IMR-90 (cell line): ENCODE measurements around the gene FGGY. TPM values are rescaled to one million over a fixed set of nuclear protein-coding genes. Genes with fewer than 3 reads are reported as not detected.

Experiments
- ATAC-seq: fragments of 200-7000 bp; cut with Tn5 transposase; 2 replicates; pipeline ENCODE4 v1.9.1; 2020; ENCODE audit warnings: low read depth, mild to moderate bottlenecking, moderate library complexity
- BruUV-seq: library from RNA; stranded (reverse); fragments of 400-500 nt; replicated peaks from 2 replicates; lab custom pipeline; 2021; lab: Mats Ljungman, UMichigan
- CTCF ChIA-PET: fragments of 300-600 bp; formaldehyde crosslinking; extraction: SDS; loops from one replicate; lab custom pipeline; 2021; ENCODE audit warnings: antibody characterized with exemption; lab: Yijun Ruan, JAX
- POLR2A ChIA-PET: fragments of 300-600 bp; sonication (Branson Sonifier 250); formaldehyde crosslinking; loops from one replicate; lab custom pipeline; 2022; ENCODE audit warnings: antibody characterized with exemption; ENCODE audit not compliant: unreplicated experiment; lab: Charles Lee
- DNase-seq: peaks from one replicate; pipeline ENCODE4 v3.0.0; 2013
- H2AFZ ChIP-seq: replicated peaks from 2 replicates; pipeline ENCODE3; 2013; ENCODE audit warnings: low read length, mild to moderate bottlenecking; ENCODE audit not compliant: poor library complexity
- H2AK5ac ChIP-seq: 2 replicates; pipeline ENCODE4 v1.6.1; 2013; ENCODE audit warnings: low read depth, low read length, inconsistent platforms
- H2AK9ac ChIP-seq: replicated peaks from 2 replicates; pipeline ENCODE3; 2013; ENCODE audit warnings: mild to moderate bottlenecking, low read depth, low read length, moderate library complexity; ENCODE audit not compliant: poor library complexity
- H2BK120ac ChIP-seq: 2 replicates; pipeline ENCODE4 v1.6.1; 2013; ENCODE audit warnings: low read depth, low read length, inconsistent platforms
- H2BK15ac ChIP-seq: 3 replicates; pipeline ENCODE4 v1.6.1; 2013; ENCODE audit warnings: low read depth, low read length, inconsistent platforms
- H2BK20ac ChIP-seq: 2 replicates; pipeline ENCODE4 v1.6.1; 2013; ENCODE audit warnings: low read depth, mild to moderate bottlenecking, inconsistent platforms, low read length, moderate library complexity
- H2BK5ac ChIP-seq: 2 replicates; pipeline ENCODE4 v1.6.1; 2013; ENCODE audit warnings: mild to moderate bottlenecking, low read depth, low read length, inconsistent platforms; ENCODE audit not compliant: poor library complexity, severe bottlenecking
- H3K14ac ChIP-seq: replicated peaks from 2 replicates; pipeline ENCODE4 v1.6.1; 2013; ENCODE audit warnings: low read depth, low read length, inconsistent platforms
- H3K18ac ChIP-seq: 2 replicates; pipeline ENCODE4 v1.6.1; 2013; ENCODE audit warnings: low read depth, low read length, control low read depth
- H3K23ac ChIP-seq: 2 replicates; pipeline ENCODE4 v1.6.1; 2013; ENCODE audit warnings: low read depth, low read length, inconsistent platforms
- H3K27ac ChIP-seq: 2 replicates; pipeline ENCODE4 v1.5.1; 2013; ENCODE audit warnings: mild to moderate bottlenecking, control low read depth, low read length; ENCODE audit not compliant: insufficient read depth
- H3K27me3 ChIP-seq: 2 replicates; pipeline ENCODE4 v1.6.1; 2013; ENCODE audit warnings: low read length; ENCODE audit not compliant: control insufficient read depth, insufficient read depth
- H3K36me3 ChIP-seq: 2 replicates; pipeline ENCODE4 v1.6.1; 2013; ENCODE audit warnings: low read length, mixed read lengths; ENCODE audit not compliant: control insufficient read depth, insufficient read depth
- H3K4ac ChIP-seq: 2 replicates; pipeline ENCODE4 v1.6.1; 2013; ENCODE audit warnings: low read depth, low read length, inconsistent platforms
- H3K4me1 ChIP-seq: 2 replicates; pipeline ENCODE4 v1.6.1; 2013; ENCODE audit warnings: low read length, mixed read lengths; ENCODE audit not compliant: control insufficient read depth, insufficient read depth
- H3K4me2 ChIP-seq: 2 replicates; pipeline ENCODE4 v1.6.1; 2013; ENCODE audit warnings: low read depth, mild to moderate bottlenecking, control low read depth, low read length, moderate library complexity
- H3K4me3 ChIP-seq: 2 replicates; pipeline ENCODE4 v1.5.1; 2013; ENCODE audit warnings: low read depth, mild to moderate bottlenecking, control low read depth, low read length, moderate library complexity; ENCODE audit not compliant: insufficient read depth
- H3K56ac ChIP-seq: 2 replicates; pipeline ENCODE4 v1.6.1; 2013; ENCODE audit warnings: low read length, inconsistent platforms; ENCODE audit not compliant: insufficient read depth; ENCODE audit errors: extremely low read depth
- H3K79me1 ChIP-seq, 2 experiments: 2 replicates each; pipeline ENCODE4 v1.6.1; 2013; ENCODE audit warnings: low read length in 2 of 2, inconsistent platforms in 1 of 2, low read depth in 1 of 2
- H3K9ac ChIP-seq: 2 replicates; pipeline ENCODE4 v1.6.1; 2013; ENCODE audit warnings: low read depth, low read length, control low read depth
- H3K9me1 ChIP-seq: 2 replicates; pipeline ENCODE4 v1.6.1; 2013; ENCODE audit warnings: low read length, inconsistent platforms; ENCODE audit not compliant: insufficient read depth
- H3K9me3 ChIP-seq: 2 replicates; pipeline ENCODE4 v1.6.1; 2013; ENCODE audit warnings: low read length; ENCODE audit not compliant: control insufficient read depth, insufficient read depth
- H4K20me1 ChIP-seq: 2 replicates; pipeline ENCODE4 v1.6.1; 2013; ENCODE audit warnings: low read length, inconsistent platforms; ENCODE audit not compliant: insufficient read depth
- H4K5ac ChIP-seq: 2 replicates; pipeline ENCODE4 v1.6.1; 2013; ENCODE audit warnings: mild to moderate bottlenecking, low read depth, low read length, control low read depth
- H4K8ac ChIP-seq, 2 experiments: 2 replicates each; pipeline ENCODE4 v1.6.1; 2013; ENCODE audit warnings: low read depth in 2 of 2, low read length in 2 of 2, control low read depth in 1 of 2, inconsistent platforms in 1 of 2
- H4K91ac ChIP-seq: 2 replicates; pipeline ENCODE4 v1.6.1; 2013; ENCODE audit warnings: low read depth, low read length, inconsistent platforms; ENCODE audit not compliant: insufficient read depth
- BHLHE40 ChIP-seq: fragments of 150-350 bp; IDR thresholded peaks from 2 replicates; pipeline ENCODE4 v1.6.1; 2016; ENCODE audit warnings: mild to moderate bottlenecking, low read depth, low read length
- CEBPB ChIP-seq: IDR thresholded peaks from 2 replicates; pipeline ENCODE4 v1.6.1; 2012; ENCODE audit warnings: low read depth, low read length, improper control_type of control experiment
- CHD1 ChIP-seq: IDR thresholded peaks from 2 replicates; pipeline ENCODE4 v1.6.1; 2012; ENCODE audit warnings: low read depth, low read length, improper control_type of control experiment
- FOS ChIP-seq: fragments of 150-350 bp; IDR thresholded peaks from 2 replicates; pipeline ENCODE4 v1.6.1; 2016; ENCODE audit warnings: low read depth, low read length
- MAFK ChIP-seq: IDR thresholded peaks from 2 replicates; pipeline ENCODE4 v1.6.1; 2012; ENCODE audit warnings: low read depth, low read length, improper control_type of control experiment
- MAZ ChIP-seq: IDR thresholded peaks from 2 replicates; pipeline ENCODE4 v1.6.1; 2012; ENCODE audit warnings: low read depth, mild to moderate bottlenecking, low read length, improper control_type of control experiment, moderate library complexity, borderline replicate concordance
- MXI1 ChIP-seq: IDR thresholded peaks from 2 replicates; pipeline ENCODE4 v1.6.1; 2012; ENCODE audit warnings: low read depth, mild to moderate bottlenecking, low read length, moderate library complexity, borderline replicate concordance
- NFE2L2 ChIP-seq: fragments of 150-350 bp; IDR thresholded peaks from 2 replicates; pipeline ENCODE4 v1.6.1; 2016; ENCODE audit warnings: low read depth, mild to moderate bottlenecking, low read length
- POLR2A ChIP-seq: IDR thresholded peaks from 2 replicates; pipeline ENCODE4 v1.6.1; 2012; ENCODE audit warnings: mild to moderate bottlenecking, low read depth, low read length
- RAD21 ChIP-seq: IDR thresholded peaks from 2 replicates; pipeline ENCODE4 v1.6.1; 2012; ENCODE audit warnings: low read length, improper control_type of control experiment
- RCOR1 ChIP-seq: IDR thresholded peaks from 2 replicates; pipeline ENCODE4 v1.6.1; 2012; ENCODE audit warnings: mild to moderate bottlenecking, low read length, improper control_type of control experiment; ENCODE audit not compliant: insufficient replicate concordance
- RFX5 ChIP-seq: IDR thresholded peaks from 2 replicates; pipeline ENCODE4 v1.8.0; 2012; ENCODE audit warnings: low read depth, mild to moderate bottlenecking, low read length, moderate library complexity
- SMC3 ChIP-seq: fragments of 150-350 bp; IDR thresholded peaks from 2 replicates; pipeline ENCODE4 v1.6.1; 2016; ENCODE audit warnings: low read depth, mild to moderate bottlenecking, antibody characterized with exemption, low read length, moderate library complexity
- dilution Hi-C: fragments of 300-500 bp; cut with HindIII; formaldehyde crosslinking; loops from one replicate; pipeline ENCODE4 v1.14.3; 2018; ENCODE audit warnings: low sequenced_read_pairs; ENCODE audit not compliant: unreplicated experiment
- in situ Hi-C: fragments of 300-500 bp; cut with MboI; formaldehyde crosslinking; loops from 3 replicates; pipeline ENCODE4 v1.14.3; 2019; ENCODE audit warnings: low sequenced_read_pairs, inconsistent platforms, mixed read lengths
- intact Hi-C: fragments of 100-400 bp; cut with micrococcal nuclease; formaldehyde crosslinking; loops from 2 replicates; pipeline ENCODE4 v1.10.0; 2022
- polyA plus RNA-seq, 3 experiments: library from polyadenylated mRNA; depleted of rRNA; stranded (reverse); fragments of >200 nt; gene quantifications; 2 replicates each; pipeline ENCODE4 v1.2.3, GENCODE V29; 2012; ENCODE audit warnings: low replicate concordance in 1 of 3
- total RNA-seq: library from RNA; depleted of rRNA; stranded (reverse); fragments of >200 nt; gene quantifications from 2 replicates; pipeline ENCODE4 v1.2.3, GENCODE V29; 2012
- TF ChIP-seq, protein P1 (sequence below): fragments of 150-350 bp; IDR thresholded peaks from 2 replicates; pipeline ENCODE4 v1.6.1; 2017; ENCODE audit warnings: mild to moderate bottlenecking, antibody characterized with exemption, low read length, low read depth
- TF ChIP-seq, protein P2 (sequence below): fragments of 150-350 bp; IDR thresholded peaks from 2 replicates; pipeline ENCODE4 v1.6.1; 2016; ENCODE audit warnings: low read depth, mild to moderate bottlenecking, low read length, moderate library complexity, borderline replicate concordance
- TF ChIP-seq, protein P3 (sequence below): conservative IDR thresholded peaks from 2 replicates; pipeline ENCODE4 v1.5.1; 2012; ENCODE audit warnings: mild to moderate bottlenecking, low read depth, low read length, improper control_type of control experiment

FGGY gene
- total and polyA plus RNA-seq, 2 of the 4 experiments (the other 2 are of a cell fraction) = 5.6 to 14.0 TPM

DNA sequence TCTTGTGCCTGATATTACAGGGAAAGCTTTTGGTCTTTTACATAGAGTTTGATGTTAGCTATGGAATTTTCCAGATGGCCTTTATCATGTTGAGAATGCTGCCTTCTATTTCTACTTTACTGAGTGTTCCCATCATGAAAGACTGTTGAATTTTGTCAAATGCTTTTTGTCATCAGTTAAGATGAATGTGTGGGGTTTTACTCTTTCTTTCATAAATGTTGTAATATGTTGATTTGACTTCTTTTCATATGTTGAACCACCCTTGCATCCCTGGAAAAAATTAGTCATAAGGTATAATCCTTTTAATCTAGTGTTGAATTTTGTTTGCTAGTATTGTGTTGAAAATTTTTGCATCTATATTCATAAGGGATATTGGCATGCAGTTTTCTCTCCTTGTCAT, 501.7 kb downstream of the FGGY start:
- no peak overlapping the region for H3K56ac ChIP-seq
- intact Hi-C loops (no loop called here), dilution Hi-C loops (no loop called here), in situ Hi-C loops (no loop called here)
- H3K9me3 ChIP-seq = no peaks in the 10 kb centered on the region
- H3K9me1 ChIP-seq = no peaks in the 10 kb centered on the region
- H4K5ac ChIP-seq = no peak overlapping the region
- H3K18ac ChIP-seq = no peak overlapping the region
- no peaks in the 10 kb centered on the region for H3K4me1 ChIP-seq
- H2AK9ac ChIP-seq = no peak overlapping the region
- no peak overlapping the region for H2BK5ac ChIP-seq
- H3K23ac ChIP-seq = no peak overlapping the region
- H2AK5ac ChIP-seq = no peak overlapping the region
- H2BK15ac ChIP-seq = no peak overlapping the region
- no peaks in the 10 kb centered on the region for H3K27me3 ChIP-seq
- H4K91ac ChIP-seq = no peak overlapping the region
- no peaks in the 10 kb centered on the region for H3K36me3 ChIP-seq
- no peak overlapping the region for H3K9ac ChIP-seq
- BruUV-seq = no TSS peak
- H2AFZ ChIP-seq = no peak overlapping the region
- no peak overlapping the region for H3K4me3 ChIP-seq
- H4K20me1 ChIP-seq = no peaks in the 10 kb centered on the region
- no peak overlapping the region for H4K8ac ChIP-seq
- no peak overlapping the region for H3K27ac ChIP-seq
- no peak for TF ChIP-seq RAD21
- TF ChIP-seq RCOR1 = no peak
- no peak for TF ChIP-seq CEBPB
- TF ChIP-seq FOS = no peak
- no peak for TF ChIP-seq MAFK
- TF ChIP-seq MXI1 = no peak
- TF ChIP-seq, protein P1, sequence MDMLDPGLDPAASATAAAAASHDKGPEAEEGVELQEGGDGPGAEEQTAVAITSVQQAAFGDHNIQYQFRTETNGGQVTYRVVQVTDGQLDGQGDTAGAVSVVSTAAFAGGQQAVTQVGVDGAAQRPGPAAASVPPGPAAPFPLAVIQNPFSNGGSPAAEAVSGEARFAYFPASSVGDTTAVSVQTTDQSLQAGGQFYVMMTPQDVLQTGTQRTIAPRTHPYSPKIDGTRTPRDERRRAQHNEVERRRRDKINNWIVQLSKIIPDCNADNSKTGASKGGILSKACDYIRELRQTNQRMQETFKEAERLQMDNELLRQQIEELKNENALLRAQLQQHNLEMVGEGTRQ = no peak
- TF ChIP-seq SMC3 = no peak
- no peak for TF ChIP-seq NFE2L2
- TF ChIP-seq BHLHE40 = no peak
- TF ChIP-seq, protein P2, sequence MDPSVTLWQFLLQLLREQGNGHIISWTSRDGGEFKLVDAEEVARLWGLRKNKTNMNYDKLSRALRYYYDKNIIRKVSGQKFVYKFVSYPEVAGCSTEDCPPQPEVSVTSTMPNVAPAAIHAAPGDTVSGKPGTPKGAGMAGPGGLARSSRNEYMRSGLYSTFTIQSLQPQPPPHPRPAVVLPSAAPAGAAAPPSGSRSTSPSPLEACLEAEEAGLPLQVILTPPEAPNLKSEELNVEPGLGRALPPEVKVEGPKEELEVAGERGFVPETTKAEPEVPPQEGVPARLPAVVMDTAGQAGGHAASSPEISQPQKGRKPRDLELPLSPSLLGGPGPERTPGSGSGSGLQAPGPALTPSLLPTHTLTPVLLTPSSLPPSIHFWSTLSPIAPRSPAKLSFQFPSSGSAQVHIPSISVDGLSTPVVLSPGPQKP = no peak
- TF ChIP-seq CHD1 = no peak
- no peak for TF ChIP-seq POLR2A
- TF ChIP-seq RFX5 = no peak
- TF ChIP-seq, protein P3, sequence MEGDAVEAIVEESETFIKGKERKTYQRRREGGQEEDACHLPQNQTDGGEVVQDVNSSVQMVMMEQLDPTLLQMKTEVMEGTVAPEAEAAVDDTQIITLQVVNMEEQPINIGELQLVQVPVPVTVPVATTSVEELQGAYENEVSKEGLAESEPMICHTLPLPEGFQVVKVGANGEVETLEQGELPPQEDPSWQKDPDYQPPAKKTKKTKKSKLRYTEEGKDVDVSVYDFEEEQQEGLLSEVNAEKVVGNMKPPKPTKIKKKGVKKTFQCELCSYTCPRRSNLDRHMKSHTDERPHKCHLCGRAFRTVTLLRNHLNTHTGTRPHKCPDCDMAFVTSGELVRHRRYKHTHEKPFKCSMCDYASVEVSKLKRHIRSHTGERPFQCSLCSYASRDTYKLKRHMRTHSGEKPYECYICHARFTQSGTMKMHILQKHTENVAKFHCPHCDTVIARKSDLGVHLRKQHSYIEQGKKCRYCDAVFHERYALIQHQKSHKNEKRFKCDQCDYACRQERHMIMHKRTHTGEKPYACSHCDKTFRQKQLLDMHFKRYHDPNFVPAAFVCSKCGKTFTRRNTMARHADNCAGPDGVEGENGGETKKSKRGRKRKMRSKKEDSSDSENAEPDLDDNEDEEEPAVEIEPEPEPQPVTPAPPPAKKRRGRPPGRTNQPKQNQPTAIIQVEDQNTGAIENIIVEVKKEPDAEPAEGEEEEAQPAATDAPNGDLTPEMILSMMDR = no peak
- no peak for TF ChIP-seq MAZ
- no peak overlapping the region for H2BK20ac ChIP-seq
- H3K79me1 ChIP-seq = no peaks in the 10 kb centered on the region
- DNase-seq = no peak
- H3K14ac ChIP-seq = no peak overlapping the region
- POLR2A ChIA-PET = no interaction called here
- H3K4me2 ChIP-seq = no peak overlapping the region
- H3K4ac ChIP-seq = no peak overlapping the region
- CTCF ChIA-PET = no interaction called here
- ATAC-seq = no peak
- no peak overlapping the region for H2BK120ac ChIP-seq
